Breast epithelium (tissue), 4 donors: ENCODE measurements around the gene BTBD7. TPM values are rescaled to one million over a fixed set of nuclear protein-coding genes. Genes with fewer than 3 reads are reported as not detected.

Source experiments
- DNase-seq, 2 donors: peaks; one replicate each; pipeline ENCODE4 v3.0.0-alpha.2; 2019; ENCODE audit warnings: low spot score in 2 of 2
- H3K27ac ChIP-seq, 2 donors: fragments of 200-600 bp; sonication (generic) in 1 of 2; one replicate each; pipeline ENCODE4 v1.5.1; 2016 to 2019; ENCODE audit warnings: mild to moderate bottlenecking in 1 of 2
- H3K27me3 ChIP-seq, 2 donors: fragments of 200-600 bp; sonication (generic) in 1 of 2; one replicate each; pipeline versions ENCODE4 v1.5.1 to v1.6.0; 2017 to 2019; ENCODE audit warnings: control low read depth in 1 of 2, mild to moderate bottlenecking in 1 of 2
- H3K36me3 ChIP-seq: fragments of 200-600 bp; one replicate; pipeline ENCODE4 v1.5.1; 2019
- H3K4me1 ChIP-seq, 2 donors: fragments of 200-600 bp; sonication (generic); one replicate each; pipeline ENCODE4 v1.5.1; 2016 to 2019; ENCODE audit warnings: control low read depth in 1 of 2
- H3K4me3 ChIP-seq, 3 donors: fragments of 200-600 bp; sonication (generic); 1 replicate in 2 of 3; 2 replicates in 1 of 3; pipeline ENCODE4 v1.5.1; 2016 to 2019; ENCODE audit warnings: mild to moderate bottlenecking in 3 of 3, moderate library complexity in 2 of 3
- H3K9me3 ChIP-seq, 2 donors: fragments of 200-600 bp; sonication (generic) in 1 of 2; one replicate each; pipeline ENCODE4 v1.5.1; 2016 to 2019; ENCODE audit warnings: control low read depth in 1 of 2
- CTCF ChIP-seq, 3 donors: fragments of 450-650 bp; IDR thresholded peaks; one replicate each; pipeline ENCODE4 v1.5.1; 2016 to 2017; ENCODE audit warnings: antibody characterized with exemption in 3 of 3, mild to moderate bottlenecking in 3 of 3, moderate library complexity in 3 of 3
- POLR2A ChIP-seq: fragments of 450-650 bp; IDR thresholded peaks from one replicate; pipeline ENCODE4 v1.6.1; 2016; ENCODE audit warnings: antibody characterized with exemption, mild to moderate bottlenecking, moderate library complexity
- POLR2AphosphoS5 ChIP-seq, 3 donors: sonication (generic); formaldehyde crosslinking; IDR thresholded peaks; one replicate each; pipeline ENCODE4 v1.6.1; 2017; ENCODE audit warnings: antibody characterized with exemption in 3 of 3
- intact Hi-C: fragments of 100-400 bp; cut with DNase I; formaldehyde crosslinking; loops from one replicate; pipeline ENCODE4 v1.15.1; 2023; ENCODE audit warnings: low total_unique reads
- total RNA-seq, 3 donors: library from RNA; depleted of rRNA; stranded (reverse); fragments of >200 nt; gene quantifications; one replicate each; pipeline ENCODE4 v1.1.0, GENCODE V29; 2016

The BTBD7 gene
- total RNA-seq, 3 donors from 2014 or later, result 19.7 to 32.8 (median 26.5) TPM

- Histone ChIP-seq H3K27ac (no peak overlapping the region), H3K4me3 (no peak overlapping the region), H3K9me3 (no peaks in the 10 kb centered on the region), H3K27me3 (no peaks in the 10 kb centered on the region), H3K4me1 (no peaks in the 10 kb centered on the region), H3K36me3 (no peaks in the 10 kb centered on the region)
- intact Hi-C loops, result no loop called here
- no peak for TF ChIP-seq POLR2A
- TF ChIP-seq POLR2AphosphoS5 (IDR thresholded peaks at IDR 0.05), result no peak
- TF ChIP-seq CTCF (IDR thresholded peaks at IDR 0.05), result no peak
- DNase-seq, result no peak
Observed at GRCh38 chr14:93319958-93320357, 12.9 kb downstream of the BTBD7 start.

- Histone ChIP-seq H3K4me1 (no peaks in the 10 kb centered on the region), H3K36me3 (no peaks in the 10 kb centered on the region), H3K27me3 (no peaks in the 10 kb centered on the region), H3K4me3 (no peak overlapping the region), H3K27ac (no peak overlapping the region), H3K9me3 (no peaks in the 10 kb centered on the region)
- TF ChIP-seq POLR2AphosphoS5 (IDR thresholded peaks at IDR 0.05) (no peak), POLR2A (no peak), CTCF (IDR thresholded peaks at IDR 0.05) (no peak)
- DNase-seq, result no peak
- intact Hi-C loops, result no loop called here
Observed at GRCh38 chr14:93319494-93319893, 13.3 kb downstream of the BTBD7 start.

GRCh38 chr14:93318927-93319326, 13.9 kb downstream of the BTBD7 start:
- Histone ChIP-seq H3K4me1 (no peaks in the 10 kb centered on the region), H3K27me3 (no peaks in the 10 kb centered on the region), H3K27ac (no peak overlapping the region), H3K36me3 (no peaks in the 10 kb centered on the region), H3K4me3 (no peak overlapping the region), H3K9me3 (no peaks in the 10 kb centered on the region)
- no peak for DNase-seq
- no peak for TF ChIP-seq CTCF (IDR thresholded peaks at IDR 0.05)
- TF ChIP-seq POLR2A, result no peak
- TF ChIP-seq POLR2AphosphoS5 (IDR thresholded peaks at IDR 0.05), result no peak
- intact Hi-C loops, result no loop called here

- intact Hi-C loops, result no loop called here
- Histone ChIP-seq H3K4me1 (no peaks in the 10 kb centered on the region), H3K9me3 (no peaks in the 10 kb centered on the region), H3K27ac (no peak overlapping the region), H3K27me3 (no peaks in the 10 kb centered on the region), H3K4me3 (no peak overlapping the region), H3K36me3 (no peaks in the 10 kb centered on the region)
- DNase-seq, result no peak
- TF ChIP-seq POLR2AphosphoS5 (IDR thresholded peaks at IDR 0.05) (no peak), CTCF (IDR thresholded peaks at IDR 0.05) (no peak), POLR2A (no peak)
Observed at GRCh38 chr14:93317875-93318807, 14.7 kb downstream of the BTBD7 start.

GRCh38 chr14:93317210-93317874, 15.5 kb downstream of the BTBD7 start:
- peaks cover 0 to 4% of the 10 kb centered on the region in 2 donors for H3K4me1 ChIP-seq
- intact Hi-C loops, result no loop called here

More at GRCh38 chr14:93317210-93317874, 15.5 kb downstream of the BTBD7 start:
- Histone ChIP-seq H3K9me3 (no peaks in the 10 kb centered on the region), H3K36me3 (no peaks in the 10 kb centered on the region), H3K27ac (no peak overlapping the region), H3K27me3 (no peaks in the 10 kb centered on the region), H3K4me3 (no peak overlapping the region)
- TF ChIP-seq POLR2A (no peak), POLR2AphosphoS5 (IDR thresholded peaks at IDR 0.05) (no peak), CTCF (IDR thresholded peaks at IDR 0.05) (no peak)
- no peak for DNase-seq
